K562 (cell line): Measurements from ENCODE around the gene OR10D3. TPM values are rescaled to one million over a fixed set of nuclear protein-coding genes. Genes with fewer than 3 reads are reported as not detected.
A peak's percentile ranks its signal among the peaks of the same experiment; 100 is the strongest.

Source experiments
- CBX8 ChIP-seq: fragments of 200-600 bp; sonication (generic); IDR thresholded peaks from 2 replicates; pipeline ENCODE4 v1.6.1; 2012; ENCODE audit warnings: borderline replicate concordance, mixed run types, low read depth, mild to moderate bottlenecking, moderate library complexity, mixed read lengths, low read length, control low read depth, inconsistent platforms; ENCODE audit not compliant: poor library complexity, severe bottlenecking; ENCODE audit errors: extremely low read depth
- FOXJ3 ChIP-seq: sonication (generic); formaldehyde crosslinking; IDR thresholded peaks from 2 replicates; pipeline ENCODE4 v1.4.0; 2020; ENCODE audit warnings: mild to moderate bottlenecking, missing genetic modification reagents
- GABPB2 ChIP-seq: fragments of 250-450 bp; sonication (Bioruptor Pico); conservative IDR thresholded peaks from 2 replicates; pipeline ENCODE4 v1.5.1; 2021; ENCODE audit warnings: mild to moderate bottlenecking
- GTF2E2 ChIP-seq: fragments of 200-800 bp; sonication (Bioruptor generic); IDR thresholded peaks from 2 replicates; pipeline ENCODE4 v1.6.1; 2016; ENCODE audit warnings: missing genetic modification characterization, missing compliant biosample characterization
- RB1 ChIP-seq: fragments of 450-650 bp; IDR thresholded peaks from 2 replicates; pipeline ENCODE4 v1.6.1; 2017; ENCODE audit warnings: low read depth, mild to moderate bottlenecking
- SNRNP70 ChIP-seq: fragments of 200-400 bp; formaldehyde crosslinking; optimal IDR thresholded peaks from 2 replicates; pipeline ENCODE3; 2017; ENCODE audit warnings: low read depth, low read length
- SOX6 ChIP-seq: fragments of 450-650 bp; IDR thresholded peaks from 2 replicates; pipeline ENCODE4 v1.6.1; 2014; ENCODE audit warnings: mild to moderate bottlenecking
- TBP ChIP-seq: optimal IDR thresholded peaks from 2 replicates; pipeline ENCODE3; 2011; ENCODE audit warnings: low read depth, low read length, improper control_type of control experiment
- polyA plus RNA-seq, 8 experiments: library from polyadenylated mRNA; depleted of rRNA in 4 of 8; stranded (reverse) in 5 of 8; unstranded in 3 of 8; fragments of >200 nt; fragmentation: Nextera tagmentation in 2 of 8; fragmentation: Illumina TruSeq in 1 of 8; extraction: Ambion mirVana in 2 of 8; extraction: Trizol in 1 of 8; gene quantifications; 2 replicates each; pipeline versions ENCODE4 v1.2.1 to v1.2.3, GENCODE V29; 2011 to 2014; ENCODE audit warnings: inconsistent platforms in 1 of 8, missing spikeins in 1 of 8
- total RNA-seq, 7 experiments: library from RNA; depleted of rRNA in 6 of 7; stranded (reverse); fragments of >200 nt in 6 of 7; fragmentation: Illumina TruSeq in 2 of 7; extraction: Trizol in 2 of 7; gene quantifications; 2 replicates each; pipeline versions ENCODE4 v1.2.1 to v1.2.3, GENCODE V29; 2011 to 2021; ENCODE audit warnings: low replicate concordance in 1 of 7
- TF ChIP-seq, protein P1 (sequence below): fragments of 450-650 bp; IDR thresholded peaks from 2 replicates; pipeline ENCODE4 v1.6.1; 2018; ENCODE audit not compliant: partially characterized antibody
- TF ChIP-seq, protein P2 (sequence below): fragments of 200-800 bp; sonication (Bioruptor generic); IDR thresholded peaks from 2 replicates; pipeline ENCODE4 v1.6.1; 2017; ENCODE audit warnings: missing genetic modification characterization, missing compliant biosample characterization
- TF ChIP-seq, protein P3 (sequence below), 2 experiments: fragments of 450-650 bp in 1 of 2; sonication (generic) in 1 of 2; formaldehyde crosslinking; conservative IDR thresholded peaks; 2 replicates each; pipeline versions ENCODE4 v1.4.0 to v1.8.1; 2020 to 2022; ENCODE audit warnings: mild to moderate bottlenecking in 1 of 2, missing genetic modification reagents in 1 of 2
- TF ChIP-seq, protein P4 (sequence below): sonication (generic); formaldehyde crosslinking; IDR thresholded peaks from 2 replicates; pipeline ENCODE4 v1.8.0; 2023; ENCODE audit warnings: missing genetic modification reagents, mild to moderate bottlenecking, borderline replicate concordance
- TF ChIP-seq, protein P5 (sequence below): IDR thresholded peaks from 2 replicates; pipeline ENCODE4 v1.6.1; 2011; ENCODE audit not compliant: insufficient read length; ENCODE audit errors: extremely low read depth

The OR10D3 gene
- total and polyA plus RNA-seq, 9 of the 15 experiments (the other 6 are each of a cell fraction or from before 2014, with no cell fraction given), result 0.07 to 2.9 (median 0.80) TPM; not detected in 1

DNA sequence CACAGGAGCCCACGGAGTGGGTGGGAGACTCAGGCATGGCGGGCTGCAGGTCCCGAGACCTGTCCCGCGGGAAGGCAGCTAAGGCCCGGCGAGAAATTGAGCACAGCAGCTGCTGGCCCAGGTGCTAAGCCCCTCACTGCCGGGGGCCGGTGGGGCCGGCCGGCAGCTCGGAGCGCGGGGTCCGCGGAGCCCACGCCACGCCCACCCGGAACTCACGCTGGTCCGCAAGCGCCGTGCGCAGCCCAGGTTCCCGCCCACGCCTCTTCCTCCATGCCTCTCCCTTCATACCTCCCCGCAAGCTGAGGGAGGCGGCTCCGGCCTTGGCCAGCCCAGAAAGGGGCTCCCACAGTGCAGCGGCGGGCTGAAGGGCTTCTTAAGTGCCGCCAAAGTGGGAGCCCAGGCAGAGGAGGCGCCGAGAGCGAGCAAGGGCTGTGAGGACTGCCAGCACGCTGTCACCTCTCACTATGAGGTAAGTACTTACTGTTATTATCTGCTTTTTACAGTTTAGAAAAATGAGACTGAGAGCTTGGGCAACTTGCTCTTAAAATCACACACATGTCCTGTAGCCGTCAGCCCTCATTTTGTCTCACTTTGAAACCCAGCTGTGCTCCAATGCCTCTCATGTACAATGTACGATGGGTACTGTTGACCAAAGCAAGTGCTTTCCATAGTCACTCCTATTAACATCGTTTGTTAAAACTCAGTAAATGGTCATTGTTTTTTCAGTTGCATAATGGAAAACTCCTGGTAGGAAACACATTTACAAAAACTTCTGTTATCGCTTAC lies 12.2 kb upstream of the OR10D3 start (continued):
- TF ChIP-seq, protein P1, sequence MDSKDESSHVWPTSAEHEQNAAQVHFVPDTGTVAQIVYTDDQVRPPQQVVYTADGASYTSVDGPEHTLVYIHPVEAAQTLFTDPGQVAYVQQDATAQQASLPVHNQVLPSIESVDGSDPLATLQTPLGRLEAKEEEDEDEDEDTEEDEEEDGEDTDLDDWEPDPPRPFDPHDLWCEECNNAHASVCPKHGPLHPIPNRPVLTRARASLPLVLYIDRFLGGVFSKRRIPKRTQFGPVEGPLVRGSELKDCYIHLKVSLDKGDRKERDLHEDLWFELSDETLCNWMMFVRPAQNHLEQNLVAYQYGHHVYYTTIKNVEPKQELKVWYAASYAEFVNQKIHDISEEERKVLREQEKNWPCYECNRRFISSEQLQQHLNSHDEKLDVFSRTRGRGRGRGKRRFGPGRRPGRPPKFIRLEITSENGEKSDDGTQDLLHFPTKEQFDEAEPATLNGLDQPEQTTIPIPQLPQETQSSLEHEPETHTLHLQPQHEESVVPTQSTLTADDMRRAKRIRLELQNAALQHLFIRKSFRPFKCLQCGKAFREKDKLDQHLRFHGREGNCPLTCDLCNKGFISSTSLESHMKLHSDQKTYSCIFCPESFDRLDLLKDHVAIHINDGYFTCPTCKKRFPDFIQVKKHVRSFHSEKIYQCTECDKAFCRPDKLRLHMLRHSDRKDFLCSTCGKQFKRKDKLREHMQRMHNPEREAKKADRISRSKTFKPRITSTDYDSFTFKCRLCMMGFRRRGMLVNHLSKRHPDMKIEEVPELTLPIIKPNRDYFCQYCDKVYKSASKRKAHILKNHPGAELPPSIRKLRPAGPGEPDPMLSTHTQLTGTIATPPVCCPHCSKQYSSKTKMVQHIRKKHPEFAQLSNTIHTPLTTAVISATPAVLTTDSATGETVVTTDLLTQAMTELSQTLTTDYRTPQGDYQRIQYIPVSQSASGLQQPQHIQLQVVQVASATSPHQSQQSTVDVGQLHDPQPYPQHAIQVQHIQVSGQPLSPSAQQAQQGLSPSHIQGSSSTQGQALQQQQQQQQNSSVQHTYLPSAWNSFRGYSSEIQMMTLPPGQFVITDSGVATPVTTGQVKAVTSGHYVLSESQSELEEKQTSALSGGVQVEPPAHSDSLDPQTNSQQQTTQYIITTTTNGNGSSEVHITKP, result peak; percentile 53
- no peak for TF ChIP-seq GABPB2 (CRISPR knock-in tag)
- TF ChIP-seq CBX8, result no peak
- no peak for TF ChIP-seq FOXJ3 (CRISPR knock-in tag)
- TF ChIP-seq, protein P2, sequence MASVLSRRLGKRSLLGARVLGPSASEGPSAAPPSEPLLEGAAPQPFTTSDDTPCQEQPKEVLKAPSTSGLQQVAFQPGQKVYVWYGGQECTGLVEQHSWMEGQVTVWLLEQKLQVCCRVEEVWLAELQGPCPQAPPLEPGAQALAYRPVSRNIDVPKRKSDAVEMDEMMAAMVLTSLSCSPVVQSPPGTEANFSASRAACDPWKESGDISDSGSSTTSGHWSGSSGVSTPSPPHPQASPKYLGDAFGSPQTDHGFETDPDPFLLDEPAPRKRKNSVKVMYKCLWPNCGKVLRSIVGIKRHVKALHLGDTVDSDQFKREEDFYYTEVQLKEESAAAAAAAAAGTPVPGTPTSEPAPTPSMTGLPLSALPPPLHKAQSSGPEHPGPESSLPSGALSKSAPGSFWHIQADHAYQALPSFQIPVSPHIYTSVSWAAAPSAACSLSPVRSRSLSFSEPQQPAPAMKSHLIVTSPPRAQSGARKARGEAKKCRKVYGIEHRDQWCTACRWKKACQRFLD (CRISPR knock-in tag), result no peak
- TF ChIP-seq TBP, result peak; percentile 21
- TF ChIP-seq, protein P3, sequence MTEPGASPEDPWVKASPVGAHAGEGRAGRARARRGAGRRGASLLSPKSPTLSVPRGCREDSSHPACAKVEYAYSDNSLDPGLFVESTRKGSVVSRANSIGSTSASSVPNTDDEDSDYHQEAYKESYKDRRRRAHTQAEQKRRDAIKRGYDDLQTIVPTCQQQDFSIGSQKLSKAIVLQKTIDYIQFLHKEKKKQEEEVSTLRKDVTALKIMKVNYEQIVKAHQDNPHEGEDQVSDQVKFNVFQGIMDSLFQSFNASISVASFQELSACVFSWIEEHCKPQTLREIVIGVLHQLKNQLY (CRISPR knock-in tag; conservative IDR thresholded peaks at IDR 0.05), result 0 out of 4 replicates have a peak, but pooled peaks of 1 of the 2 experiments have one; percentile 32
- TF ChIP-seq, protein P4, sequence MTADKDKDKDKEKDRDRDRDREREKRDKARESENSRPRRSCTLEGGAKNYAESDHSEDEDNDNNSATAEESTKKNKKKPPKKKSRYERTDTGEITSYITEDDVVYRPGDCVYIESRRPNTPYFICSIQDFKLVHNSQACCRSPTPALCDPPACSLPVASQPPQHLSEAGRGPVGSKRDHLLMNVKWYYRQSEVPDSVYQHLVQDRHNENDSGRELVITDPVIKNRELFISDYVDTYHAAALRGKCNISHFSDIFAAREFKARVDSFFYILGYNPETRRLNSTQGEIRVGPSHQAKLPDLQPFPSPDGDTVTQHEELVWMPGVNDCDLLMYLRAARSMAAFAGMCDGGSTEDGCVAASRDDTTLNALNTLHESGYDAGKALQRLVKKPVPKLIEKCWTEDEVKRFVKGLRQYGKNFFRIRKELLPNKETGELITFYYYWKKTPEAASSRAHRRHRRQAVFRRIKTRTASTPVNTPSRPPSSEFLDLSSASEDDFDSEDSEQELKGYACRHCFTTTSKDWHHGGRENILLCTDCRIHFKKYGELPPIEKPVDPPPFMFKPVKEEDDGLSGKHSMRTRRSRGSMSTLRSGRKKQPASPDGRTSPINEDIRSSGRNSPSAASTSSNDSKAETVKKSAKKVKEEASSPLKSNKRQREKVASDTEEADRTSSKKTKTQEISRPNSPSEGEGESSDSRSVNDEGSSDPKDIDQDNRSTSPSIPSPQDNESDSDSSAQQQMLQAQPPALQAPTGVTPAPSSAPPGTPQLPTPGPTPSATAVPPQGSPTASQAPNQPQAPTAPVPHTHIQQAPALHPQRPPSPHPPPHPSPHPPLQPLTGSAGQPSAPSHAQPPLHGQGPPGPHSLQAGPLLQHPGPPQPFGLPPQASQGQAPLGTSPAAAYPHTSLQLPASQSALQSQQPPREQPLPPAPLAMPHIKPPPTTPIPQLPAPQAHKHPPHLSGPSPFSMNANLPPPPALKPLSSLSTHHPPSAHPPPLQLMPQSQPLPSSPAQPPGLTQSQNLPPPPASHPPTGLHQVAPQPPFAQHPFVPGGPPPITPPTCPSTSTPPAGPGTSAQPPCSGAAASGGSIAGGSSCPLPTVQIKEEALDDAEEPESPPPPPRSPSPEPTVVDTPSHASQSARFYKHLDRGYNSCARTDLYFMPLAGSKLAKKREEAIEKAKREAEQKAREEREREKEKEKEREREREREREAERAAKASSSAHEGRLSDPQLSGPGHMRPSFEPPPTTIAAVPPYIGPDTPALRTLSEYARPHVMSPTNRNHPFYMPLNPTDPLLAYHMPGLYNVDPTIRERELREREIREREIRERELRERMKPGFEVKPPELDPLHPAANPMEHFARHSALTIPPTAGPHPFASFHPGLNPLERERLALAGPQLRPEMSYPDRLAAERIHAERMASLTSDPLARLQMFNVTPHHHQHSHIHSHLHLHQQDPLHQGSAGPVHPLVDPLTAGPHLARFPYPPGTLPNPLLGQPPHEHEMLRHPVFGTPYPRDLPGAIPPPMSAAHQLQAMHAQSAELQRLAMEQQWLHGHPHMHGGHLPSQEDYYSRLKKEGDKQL (CRISPR knock-in tag), result no peak
- peak; percentile 77 for TF ChIP-seq RB1
- TF ChIP-seq, protein P5, sequence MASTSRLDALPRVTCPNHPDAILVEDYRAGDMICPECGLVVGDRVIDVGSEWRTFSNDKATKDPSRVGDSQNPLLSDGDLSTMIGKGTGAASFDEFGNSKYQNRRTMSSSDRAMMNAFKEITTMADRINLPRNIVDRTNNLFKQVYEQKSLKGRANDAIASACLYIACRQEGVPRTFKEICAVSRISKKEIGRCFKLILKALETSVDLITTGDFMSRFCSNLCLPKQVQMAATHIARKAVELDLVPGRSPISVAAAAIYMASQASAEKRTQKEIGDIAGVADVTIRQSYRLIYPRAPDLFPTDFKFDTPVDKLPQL, result no peak
- TF ChIP-seq SNRNP70, result no peak
- TF ChIP-seq SOX6, result peak; percentile 34
- no peak for TF ChIP-seq GTF2E2 (tag)
